Measurements from ENCODE around the gene AMN1.

DNA sequence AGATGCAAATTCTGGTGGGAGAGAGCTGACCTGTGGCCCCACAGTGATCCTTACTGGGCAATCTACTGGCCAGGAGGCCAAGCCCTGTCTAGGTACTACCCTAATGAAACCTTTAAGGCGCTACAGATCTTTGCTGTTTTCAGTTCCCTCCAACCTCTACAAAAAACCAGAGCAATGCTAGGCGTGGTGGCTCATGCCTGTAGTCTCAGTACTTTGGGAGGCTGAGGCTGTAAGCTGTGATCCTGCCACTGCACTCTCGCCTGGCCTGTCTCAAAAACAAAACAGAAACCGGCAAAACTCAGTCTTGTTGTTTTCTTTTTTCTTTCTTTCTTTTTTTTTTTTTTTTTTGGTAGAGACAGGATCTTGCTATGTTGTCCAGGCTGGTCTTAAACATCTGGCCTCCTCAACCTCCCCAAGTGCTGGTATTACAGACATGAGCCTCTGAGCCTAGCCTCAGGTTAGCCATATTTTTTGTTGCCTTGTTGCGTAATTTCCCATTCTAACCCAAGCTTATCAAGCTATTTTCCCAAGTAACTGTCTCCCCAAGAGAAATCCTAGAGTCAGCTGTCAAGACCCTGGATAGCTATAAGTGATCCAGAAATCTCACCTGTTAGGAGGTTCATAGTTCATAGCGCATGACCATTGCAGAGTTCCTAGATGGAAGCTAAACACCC lies 66.5 kb downstream of the AMN1 start:
- TF ChIP-seq, protein P1, sequence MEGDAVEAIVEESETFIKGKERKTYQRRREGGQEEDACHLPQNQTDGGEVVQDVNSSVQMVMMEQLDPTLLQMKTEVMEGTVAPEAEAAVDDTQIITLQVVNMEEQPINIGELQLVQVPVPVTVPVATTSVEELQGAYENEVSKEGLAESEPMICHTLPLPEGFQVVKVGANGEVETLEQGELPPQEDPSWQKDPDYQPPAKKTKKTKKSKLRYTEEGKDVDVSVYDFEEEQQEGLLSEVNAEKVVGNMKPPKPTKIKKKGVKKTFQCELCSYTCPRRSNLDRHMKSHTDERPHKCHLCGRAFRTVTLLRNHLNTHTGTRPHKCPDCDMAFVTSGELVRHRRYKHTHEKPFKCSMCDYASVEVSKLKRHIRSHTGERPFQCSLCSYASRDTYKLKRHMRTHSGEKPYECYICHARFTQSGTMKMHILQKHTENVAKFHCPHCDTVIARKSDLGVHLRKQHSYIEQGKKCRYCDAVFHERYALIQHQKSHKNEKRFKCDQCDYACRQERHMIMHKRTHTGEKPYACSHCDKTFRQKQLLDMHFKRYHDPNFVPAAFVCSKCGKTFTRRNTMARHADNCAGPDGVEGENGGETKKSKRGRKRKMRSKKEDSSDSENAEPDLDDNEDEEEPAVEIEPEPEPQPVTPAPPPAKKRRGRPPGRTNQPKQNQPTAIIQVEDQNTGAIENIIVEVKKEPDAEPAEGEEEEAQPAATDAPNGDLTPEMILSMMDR (conservative IDR thresholded peaks at IDR 0.05 in 1 of 2, IDR thresholded peaks at IDR 0.05 in 1 of 2; ENCODE audit: low read depth in 1 of 2, low read length in 2 of 2): no peak
- no peak for TF ChIP-seq EZH2 (IDR thresholded peaks at IDR 0.05; ENCODE audit: low read length, missing control alignments)
